Measurements from ENCODE around the gene SPOUT1.
"Not testable (repeated sequence)": the region's sequence is repeated elsewhere in the genome, so short reads cannot be mapped to it uniquely, and the experiment has no call there.

Gene SPOUT1

GRCh38 chr9:128781187-128782070 lies 48.2 kb downstream of the SPOUT1 start:
- no peak for TF ChIP-seq CTCF (IDR thresholded peaks at IDR 0.05; ENCODE audit: insufficient read depth, missing control alignments)
- DNase-seq (ENCODE audit: insufficient read length, low spot score) (no peak), FAIRE-seq (no peak)

GRCh38 chr9:128780093-128780492 lies 49.5 kb downstream of the SPOUT1 start:
- FAIRE-seq; DNase-seq (ENCODE audit: insufficient read length, low spot score): not testable (repeated sequence)

GRCh38 chr9:128774804-128775203 lies 54.8 kb downstream of the SPOUT1 start:
- FAIRE-seq: no peak
- TF ChIP-seq CTCF (IDR thresholded peaks at IDR 0.05; ENCODE audit: insufficient read depth, missing control alignments): no peak

GRCh38 chr9:128773049-128773448 lies 56.5 kb downstream of the SPOUT1 start:
- no peak for TF ChIP-seq CTCF (IDR thresholded peaks at IDR 0.05; ENCODE audit: insufficient read depth, missing control alignments)
- FAIRE-seq (no peak), DNase-seq (ENCODE audit: insufficient read length, low spot score) (no peak)

More at GRCh38 chr9:128774804-128775203, 54.8 kb downstream of the SPOUT1 start:
- no peak for DNase-seq (ENCODE audit: insufficient read length, low spot score)

- FAIRE-seq (no peak), DNase-seq (ENCODE audit: insufficient read length, low spot score) (peak; percentile 98)
- TF ChIP-seq CTCF (IDR thresholded peaks at IDR 0.05; ENCODE audit: insufficient read depth, missing control alignments): no peak
These were observed 57.7 kb downstream of the SPOUT1 start, which contains the start of gene ZER1 for GRCh38 chr9:128771745-128772519. TSS of gene ZER1 (minus strand) at chr9:128771927. CDS start at chr9:128755565, 16,362 bp downstream.

- DNase-seq (ENCODE audit: insufficient read length, low spot score): peak; percentile 46
- no peak for FAIRE-seq
- no peak for TF ChIP-seq CTCF (IDR thresholded peaks at IDR 0.05; ENCODE audit: insufficient read depth, missing control alignments)
These were observed 58.4 kb downstream of the SPOUT1 start for GRCh38 chr9:128771094-128771721.

- TF ChIP-seq CTCF (IDR thresholded peaks at IDR 0.05; ENCODE audit: insufficient read depth, missing control alignments): no peak
- FAIRE-seq: no peak
- no peak for DNase-seq (ENCODE audit: insufficient read length, low spot score)
These were observed 59.1 kb downstream of the SPOUT1 start for GRCh38 chr9:128770286-128771030.
